Measurements from ENCODE around the gene CC2D2A. TPM values are rescaled to one million over a fixed set of nuclear protein-coding genes. Genes with fewer than 3 reads are reported as not detected.

Gene CC2D2A
- total RNA-seq, 1 experiment from 2014 or later: 13.0 TPM

DNA sequence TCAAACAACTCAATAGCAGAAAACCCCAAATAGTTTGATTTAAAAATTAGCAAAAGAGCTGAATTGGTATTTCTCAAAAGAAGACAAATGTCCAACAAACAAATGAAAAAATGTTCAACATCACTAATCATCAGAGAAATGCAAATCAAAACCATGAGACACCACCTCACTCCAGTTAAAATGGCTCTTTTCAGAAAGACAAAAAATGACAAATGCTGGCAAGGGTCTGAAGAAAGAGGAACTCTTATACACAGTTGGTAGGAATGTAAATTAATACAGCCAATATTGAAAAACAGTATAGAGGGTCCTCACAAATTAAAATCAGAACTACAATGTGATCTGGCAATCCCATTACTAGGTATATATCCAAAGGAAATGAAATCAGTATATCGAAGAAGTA lies 115.1 kb downstream of the CC2D2A start:
- POLR2A ChIA-PET: no interaction called here
- Histone ChIP-seq H3K27ac (ENCODE audit: low read depth, low read length) (no peak overlapping the region), H4K20me1 (ENCODE audit: insufficient read depth) (no peaks in the 10 kb centered on the region), H3K9me3 (ENCODE audit: control insufficient read depth in 1 of 2, insufficient read depth in 1 of 2, low read depth in 1 of 2, low read length in 2 of 2) (no peaks in the 10 kb centered on the region), H2AFZ (ENCODE audit: low read depth, low read length, poor library complexity, severe bottlenecking) (no peak overlapping the region), H3K4me1 (ENCODE audit: control insufficient read depth in 1 of 2, insufficient read depth in 2 of 2, low read length in 2 of 2) (no peaks in the 10 kb centered on the region), H3K4me3 (replicated peaks in 1 of 2; ENCODE audit: low read depth in 1 of 2, low read length in 2 of 2) (no peak overlapping the region), H3K4me2 (ENCODE audit: low read length) (no peak overlapping the region), H3K79me2 (ENCODE audit: insufficient read depth, low read length) (no peaks in the 10 kb centered on the region), H3K27me3 (ENCODE audit: insufficient read depth, low read length) (no peaks in the 10 kb centered on the region), H3K9ac (ENCODE audit: low read length) (no peak overlapping the region), H3K36me3 (ENCODE audit: control insufficient read depth in 1 of 2, insufficient read depth in 2 of 2, low read length in 2 of 2) (peaks cover 0 to 3% of the 10 kb centered on the region in 2 experiments; a peak in 1 of 4 replicates), H3K9me2 (ENCODE audit: insufficient read depth) (no peaks in the 10 kb centered on the region)
- RAD21 ChIA-PET (ENCODE audit: low non-redundant PET in 1 of 2, low total read pairs in 2 of 2, uncharacterized antibody in 2 of 2, unreplicated experiment in 2 of 2): no interaction called here
- intact Hi-C loops (cut with micrococcal nuclease): no loop called here
- DNase-seq (ENCODE audit: low read depth, low spot score) (no peak), ATAC-seq (no peak)
- no TSS peak for BruUV-seq (replicated peaks)
- CTCF ChIA-PET: no interaction called here
- TF ChIP-seq CEBPB (IDR thresholded peaks at IDR 0.05; ENCODE audit: low read depth) (no peak), POLR2AphosphoS5 (IDR thresholded peaks at IDR 0.05; ENCODE audit: low read depth, low read length) (no peak), POLR2A (IDR thresholded peaks at IDR 0.05; ENCODE audit: borderline replicate concordance, extremely low read depth, insufficient read depth, insufficient read length) (no peak), FOSL1 (IDR thresholded peaks at IDR 0.05; ENCODE audit: low read depth) (no peak), SP1 (IDR thresholded peaks at IDR 0.05; ENCODE audit: low read depth) (no peak), TCF7L2 (IDR thresholded peaks at IDR 0.05; ENCODE audit: borderline replicate concordance, extremely low read depth, insufficient read depth, insufficient read length) (no peak), JUND (IDR thresholded peaks at IDR 0.05) (no peak), REST (IDR thresholded peaks at IDR 0.05; ENCODE audit: low read depth) (no peak)
- TF ChIP-seq, protein P1, sequence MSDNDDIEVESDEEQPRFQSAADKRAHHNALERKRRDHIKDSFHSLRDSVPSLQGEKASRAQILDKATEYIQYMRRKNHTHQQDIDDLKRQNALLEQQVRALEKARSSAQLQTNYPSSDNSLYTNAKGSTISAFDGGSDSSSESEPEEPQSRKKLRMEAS (IDR thresholded peaks at IDR 0.05): no peak
